ENCODE measurements around the gene IL37. TPM values are rescaled to one million over a fixed set of nuclear protein-coding genes. Genes with fewer than 3 reads are reported as not detected.

Gene IL37
- total and polyA plus RNA-seq, 2 donors (not counting 3 experiments of a cell fraction or from before 2014, with no cell fraction given), result not detected

GRCh38 chr2:112967023-112967422 is 56.1 kb downstream of the IL37 start:
- ChIA-PET CTCF (interaction anchor here (1.4 kb wide), 1 partner anchor 8 kb away, joined by 5 read pairs; no protein-coding TSS in a partner anchor), POLR2A (no interaction called here)
- dilution Hi-C loops (cut with MboI; ENCODE audit: extremely low pct_ligation_motif_present, low sequenced_read_pairs), result no loop called here
- Histone ChIP-seq H3K4me2 (ENCODE audit: insufficient read depth, low read length) (no peak overlapping the region), H3K27me3 (ENCODE audit: control insufficient read depth in 2 of 2, insufficient read depth in 2 of 2, low read length in 2 of 2) (peaks cover 13 to 20% of the 10 kb centered on the region in 2 experiments), H2AFZ (ENCODE audit: low read depth, low read length) (no peak overlapping the region), H3K9me3 (replicated peaks; ENCODE audit: control insufficient read depth, insufficient read depth, low read length) (no peaks in the 10 kb centered on the region), H3K36me3 (ENCODE audit: control insufficient read depth in 2 of 2, extremely low read depth in 1 of 2, insufficient read depth in 2 of 2, low read length in 2 of 2) (no peaks in the 10 kb centered on the region), H3K9ac (replicated peaks; ENCODE audit: extremely low read depth, insufficient read depth, low read length) (no peak overlapping the region), H3K9me1 (replicated peaks; ENCODE audit: control insufficient read depth, extremely low read depth, insufficient read depth, low read length) (no peaks in the 10 kb centered on the region), H3K79me2 (ENCODE audit: control insufficient read depth, insufficient read depth, low read length) (no peaks in the 10 kb centered on the region), H3K27ac (ENCODE audit: insufficient read depth, low read depth, low read length) (no peak overlapping the region), H3K4me3 (replicated peaks in 1 of 3; ENCODE audit: insufficient read depth in 1 of 3, low read depth in 1 of 3, low read length in 3 of 3) (no peak overlapping the region), H4K20me1 (replicated peaks; ENCODE audit: control insufficient read depth, extremely low read depth, insufficient read depth, low read length) (no peaks in the 10 kb centered on the region), H3K4me1 (ENCODE audit: control insufficient read depth, extremely low read depth, insufficient read depth, low read length) (no peaks in the 10 kb centered on the region)
- TF ChIP-seq EZH2 (IDR thresholded peaks at IDR 0.05; ENCODE audit: borderline replicate concordance, low read depth, low read length, severe bottlenecking) (no peak), MYC (IDR thresholded peaks at IDR 0.05; ENCODE audit: low read depth, low read length) (no peak), POLR2AphosphoS5 (IDR thresholded peaks at IDR 0.05; ENCODE audit: insufficient read depth, low read depth, low read length) (no peak), POLR2A (IDR thresholded peaks at IDR 0.05; ENCODE audit: low read depth, low read length) (no peak), GATA2 (IDR thresholded peaks at IDR 0.05; ENCODE audit: insufficient read depth, insufficient read length, low read depth, low read length) (no peak), FOS (IDR thresholded peaks at IDR 0.05; ENCODE audit: borderline replicate concordance, insufficient read depth, low read length) (no peak), JUN (IDR thresholded peaks at IDR 0.05; ENCODE audit: borderline replicate concordance, insufficient read depth, insufficient read length, low read depth) (no peak), MAX (IDR thresholded peaks at IDR 0.05; ENCODE audit: insufficient read depth, insufficient read length) (no peak), CTCF (IDR thresholded peaks at IDR 0.05; ENCODE audit: extremely low read depth in 1 of 2, insufficient read depth in 1 of 2, low read depth in 1 of 2, low read length in 2 of 2) (no peak)
- FAIRE-seq, result no peak
- DNase-seq (ENCODE audit: low read depth, low spot score), result no peak
- intact Hi-C loops (cut with micrococcal nuclease), result no loop called here
- no TSS peak for BruUV-seq (replicated peaks)

Other genes starting within 250 kb of the IL37 start
- not detected in 2 replicates for gene NT5DC4, start 190.1 kb upstream of the IL37 start, total RNA-seq
- gene NT5DC4, start 190.1 kb upstream of the IL37 start, polyA plus RNA-seq, result not detected in 2 replicates
- gene CKAP2L, start 146.6 kb upstream of the IL37 start, total RNA-seq, result 25.2 and 30.7 TPM in 2 replicates
- gene CKAP2L, start 146.6 kb upstream of the IL37 start, polyA plus RNA-seq, result 2.3 and 3.4 TPM in 2 replicates
- gene IL1A, start 126.7 kb upstream of the IL37 start, total RNA-seq, result 0.99 and 1.4 TPM in 2 replicates
- 0.25 and 0.29 TPM in 2 replicates for gene IL1A, start 126.7 kb upstream of the IL37 start, polyA plus RNA-seq
- gene IL1B, start 74.4 kb upstream of the IL37 start, total RNA-seq, result not detected in 2 replicates
- 0.25 TPM in 1 of 2 replicates, not detected in the other for gene IL1B, start 74.4 kb upstream of the IL37 start, polyA plus RNA-seq
- gene IL36G, start 66.8 kb downstream of the IL37 start, total RNA-seq, result not detected in 2 replicates
- gene IL36G, start 66.8 kb downstream of the IL37 start, polyA plus RNA-seq, result not detected in 2 replicates
- gene IL36A, start 94.3 kb downstream of the IL37 start, total RNA-seq, result not detected in 2 replicates
- not detected in 2 replicates for gene IL36A, start 94.3 kb downstream of the IL37 start, polyA plus RNA-seq
- not detected in 2 replicates for gene IL36B, start 141.7 kb downstream of the IL37 start, total RNA-seq
- gene IL36B, start 141.7 kb downstream of the IL37 start, polyA plus RNA-seq, result not detected in 2 replicates
- gene IL36RN, start 148.0 kb downstream of the IL37 start, total RNA-seq, result not detected in 2 replicates
- gene IL36RN, start 148.0 kb downstream of the IL37 start, polyA plus RNA-seq, result not detected in 2 replicates
- not detected in 2 replicates for gene IL1F10, start 156.8 kb downstream of the IL37 start, total RNA-seq
- not detected in 2 replicates for gene IL1F10, start 156.8 kb downstream of the IL37 start, polyA plus RNA-seq
- gene IL1RN, start 216.4 kb downstream of the IL37 start, total RNA-seq, result not detected in 2 replicates
- gene IL1RN, start 216.4 kb downstream of the IL37 start, polyA plus RNA-seq, result not detected in 2 replicates

All from endothelial cell of umbilical vein (primary cell).